Islet precursor cell (in vitro differentiated cells): ENCODE measurements around the gene PLXNA3.
A peak's percentile ranks its signal among the peaks of the same experiment; 100 is the strongest.
"Not testable (repeated sequence)": the region's sequence is repeated elsewhere in the genome, so short reads cannot be mapped to it uniquely, and the experiment has no call there.

ENCODE experiments used
- DNase-seq: peaks from one replicate; pipeline ENCODE4 v3.0.0-alpha.2; 2018

The PLXNA3 gene

DNA sequence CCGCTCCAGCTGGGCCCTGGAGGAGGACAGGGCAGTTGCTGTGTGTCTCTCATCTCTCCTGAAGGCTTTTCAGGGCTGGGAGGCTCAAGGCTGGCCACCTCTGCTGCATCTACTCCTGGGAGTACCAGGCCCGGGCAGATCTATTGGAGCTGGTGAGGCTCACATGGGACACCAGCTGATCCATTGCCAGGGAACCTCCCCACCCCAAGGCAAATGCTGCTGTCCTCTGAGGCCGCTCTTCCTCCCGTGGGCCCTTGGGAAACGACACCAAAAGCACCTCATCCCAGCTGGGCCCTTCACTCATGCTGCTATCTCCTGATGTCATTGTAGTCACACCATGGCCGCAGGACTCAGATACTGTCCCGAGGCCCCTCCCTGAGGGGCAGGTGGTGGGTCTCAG is 24.7 kb downstream of the PLXNA3 start:
- no peak for DNase-seq

DNA sequence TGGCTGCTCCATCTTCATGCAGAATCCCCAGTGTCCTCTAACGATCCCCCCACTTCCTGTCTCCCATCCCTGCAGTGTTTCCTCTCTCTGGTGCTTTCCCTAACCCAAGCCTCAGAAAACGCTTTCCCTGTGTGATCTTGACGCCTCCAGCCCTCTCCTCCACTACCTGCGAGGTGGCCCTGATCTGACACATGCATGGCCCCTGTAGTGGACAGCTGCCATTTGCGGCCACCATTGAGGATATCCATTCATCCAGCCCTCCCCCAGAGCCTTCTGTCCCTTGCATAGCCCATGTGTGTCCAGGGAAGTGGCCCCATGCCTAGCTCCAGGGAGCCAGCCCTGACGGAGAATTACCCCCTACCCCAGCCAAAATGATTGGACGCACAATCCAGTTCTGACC is 25.2 kb downstream of the PLXNA3 start:
- DNase-seq = no peak

DNA sequence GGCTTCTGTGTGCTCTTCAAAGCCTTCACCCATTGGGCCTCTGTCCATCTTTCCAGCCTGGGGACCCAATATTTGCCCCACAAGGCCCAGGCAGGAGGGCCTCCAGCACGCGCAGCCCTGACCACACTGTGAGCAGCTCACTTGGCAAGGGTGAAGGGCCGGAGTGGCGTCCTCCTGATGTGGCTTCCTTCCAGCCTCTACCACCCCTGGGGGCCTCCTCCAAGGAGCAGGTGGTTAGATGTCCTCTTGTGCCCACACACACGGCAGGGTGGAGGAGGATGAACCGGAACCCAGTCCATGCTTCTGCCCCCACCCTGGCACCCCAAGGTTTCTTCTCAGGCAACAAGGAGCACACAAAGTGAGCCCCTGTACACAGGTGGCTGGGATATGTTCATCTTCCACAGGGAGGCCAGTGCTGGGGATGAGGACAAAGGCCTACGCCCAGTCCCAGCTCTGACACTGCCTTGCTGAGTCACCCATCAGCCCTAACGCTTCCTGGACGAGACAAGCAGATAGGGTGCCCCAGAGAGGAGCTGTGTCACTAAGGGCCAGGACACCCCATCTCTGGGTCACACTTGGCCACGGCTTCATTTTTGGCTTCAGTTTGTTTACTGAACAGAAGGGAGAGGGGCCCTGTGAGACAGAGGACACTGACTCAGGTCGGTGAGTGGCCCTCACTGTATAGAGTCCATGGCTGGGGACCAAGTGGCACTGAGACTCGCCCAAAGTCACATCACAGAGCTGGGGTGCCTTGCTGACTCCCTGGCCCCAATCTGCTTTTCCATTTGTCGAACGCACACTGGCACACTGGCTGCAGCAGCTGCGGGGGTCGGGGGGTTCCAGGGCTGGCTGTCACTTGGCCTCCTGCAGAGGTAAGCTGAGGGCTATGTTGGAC is 26.4 kb downstream of the PLXNA3 start:
- no peak for DNase-seq

DNA sequence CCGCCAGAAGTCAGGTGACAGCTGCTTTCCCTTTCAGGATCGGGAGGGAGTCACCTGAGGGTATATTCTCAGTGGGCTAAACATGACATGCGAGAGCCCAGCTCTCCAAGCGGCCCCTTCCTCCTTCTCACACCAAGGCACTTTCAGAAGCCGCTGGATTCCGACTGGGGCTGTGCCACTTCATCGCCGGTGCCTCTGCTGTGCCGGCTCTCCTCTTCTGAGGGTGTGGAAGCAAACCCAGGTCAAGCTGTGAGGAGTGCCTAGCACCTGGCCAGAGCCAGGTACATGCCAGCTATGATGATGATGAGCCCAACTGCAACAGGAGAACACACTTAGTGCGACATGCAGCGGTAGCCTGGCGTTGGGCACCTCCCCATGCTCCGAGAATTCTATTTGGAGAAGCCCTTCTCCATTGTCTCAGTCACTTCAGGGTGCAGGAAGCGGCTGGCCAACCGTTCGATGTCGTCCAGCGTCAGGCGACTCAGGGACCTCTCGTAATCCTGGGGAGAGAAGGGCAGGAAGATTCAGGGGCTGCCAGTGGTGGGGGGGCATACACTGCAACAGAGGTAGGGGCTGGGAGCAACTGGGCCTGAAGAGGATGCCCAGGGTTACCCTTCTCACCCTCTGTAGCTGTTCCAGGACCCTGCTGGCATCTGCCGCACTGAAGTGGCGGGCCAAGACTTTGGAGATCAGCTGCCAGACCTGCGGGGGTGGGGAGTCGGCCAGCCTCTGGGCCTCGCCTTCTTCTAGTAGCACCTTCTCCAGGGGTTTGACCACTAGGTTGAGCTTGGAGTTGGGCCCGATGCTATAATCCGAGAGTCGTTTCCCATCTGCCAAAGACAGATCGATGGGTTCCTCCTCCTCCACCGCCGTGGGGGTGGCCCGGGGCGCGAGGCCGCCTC is 27.3 kb downstream of the PLXNA3 start:
- no peak for DNase-seq

DNA sequence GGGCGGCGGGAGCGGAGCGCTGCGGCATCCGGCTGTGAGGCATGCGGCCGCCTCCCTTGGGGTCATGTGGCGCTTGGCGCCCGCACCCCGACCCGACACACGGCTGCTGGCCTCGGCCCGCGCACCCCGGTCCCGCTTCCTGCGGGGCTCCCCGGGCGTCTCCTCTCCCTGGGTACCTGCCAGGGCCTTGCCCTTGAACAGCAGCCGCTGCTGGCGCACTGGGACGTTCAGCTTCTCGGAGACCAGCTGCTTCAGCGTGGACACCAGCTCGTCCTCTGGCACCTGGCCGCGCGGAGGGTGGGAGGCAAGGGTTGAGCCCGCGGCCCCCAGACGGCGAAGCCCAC is 27.9 kb downstream of the PLXNA3 start:
- DNase-seq = peak; percentile 57

DNA sequence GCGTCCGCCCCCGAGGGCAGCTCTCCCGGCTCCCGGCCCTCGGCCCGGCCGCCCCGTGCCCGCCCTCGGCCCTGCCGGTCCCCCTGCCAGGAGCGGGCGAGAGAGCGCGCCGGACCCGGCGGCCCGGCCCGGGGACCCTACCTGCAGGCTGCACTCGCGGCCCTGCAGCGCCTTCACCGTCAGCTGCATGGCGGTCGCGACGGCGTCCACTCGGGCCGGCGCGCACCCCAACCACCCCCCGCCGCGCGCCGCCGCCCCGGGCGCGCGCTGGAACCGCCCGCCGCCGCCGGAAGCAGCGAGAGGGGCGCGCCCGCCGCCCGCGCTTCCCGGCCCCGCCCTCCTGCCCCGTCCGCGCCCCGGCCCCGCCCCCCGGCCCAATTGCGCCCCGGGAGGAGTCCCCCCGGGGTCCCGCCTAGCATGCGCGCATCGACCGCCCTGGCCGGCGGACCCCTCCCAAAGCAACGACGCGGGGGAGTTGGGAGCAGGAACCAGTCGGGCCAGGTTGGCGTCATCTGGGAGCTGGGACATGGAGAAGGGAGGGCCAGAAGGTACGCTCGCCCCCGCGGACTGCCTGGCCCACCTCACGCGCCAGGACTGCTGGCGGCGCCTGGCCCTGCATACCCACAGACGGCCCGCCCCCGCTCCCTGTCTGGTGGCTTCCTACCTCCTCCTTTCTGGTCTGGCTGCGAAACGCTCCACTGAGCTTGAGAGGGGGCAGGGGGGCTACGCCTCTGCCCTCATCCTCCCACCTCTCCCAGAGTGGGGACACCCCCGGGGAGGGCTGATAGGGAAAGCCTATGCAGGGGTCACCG is 28.5 kb downstream of the PLXNA3 start, which contains the start of gene UBL4A:
UBL4A (minus strand) TSS at position 220 of the 812 bp plus-strand sequence; CDS start at position 189, 31 bp downstream.
- DNase-seq = peak; percentile 93

DNA sequence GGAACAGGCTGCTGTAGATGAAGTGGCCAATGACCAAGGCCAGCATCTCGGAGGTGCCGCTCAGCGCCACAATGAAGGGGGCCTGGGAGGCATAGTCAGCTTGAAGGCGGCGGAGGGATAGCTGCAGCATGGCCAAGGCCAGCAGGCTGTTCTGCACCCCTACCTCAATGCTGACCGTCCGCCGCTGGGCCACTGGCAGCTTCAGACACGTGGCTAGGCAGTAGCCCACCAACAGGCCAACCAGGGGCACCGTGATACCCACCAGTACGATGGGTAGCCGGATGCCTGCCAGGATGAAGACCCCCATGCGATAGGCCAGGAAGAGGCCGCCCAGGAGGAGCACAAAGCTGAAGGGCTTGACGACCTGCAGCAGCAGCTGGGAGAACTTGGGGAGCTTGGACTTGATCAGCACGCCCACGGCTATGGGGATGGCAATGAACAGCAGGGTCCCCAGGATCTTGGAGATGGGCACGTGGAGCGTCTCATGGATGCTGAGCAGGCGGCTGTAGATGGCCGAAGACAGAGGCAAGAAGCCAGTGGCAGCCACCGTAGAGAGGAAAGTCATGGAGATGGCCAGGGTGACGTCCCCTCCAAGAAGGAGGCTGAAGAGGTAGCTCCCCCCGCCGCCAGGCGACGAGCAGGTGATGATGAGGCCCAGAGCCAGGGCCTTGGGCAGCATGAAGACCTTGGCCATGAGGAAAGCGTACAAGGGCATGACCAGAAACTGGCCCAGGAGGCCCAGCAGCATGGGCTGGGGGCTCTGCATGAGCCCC is 29.6 kb downstream of the PLXNA3 start:
- peak; percentile 49 for DNase-seq

DNA sequence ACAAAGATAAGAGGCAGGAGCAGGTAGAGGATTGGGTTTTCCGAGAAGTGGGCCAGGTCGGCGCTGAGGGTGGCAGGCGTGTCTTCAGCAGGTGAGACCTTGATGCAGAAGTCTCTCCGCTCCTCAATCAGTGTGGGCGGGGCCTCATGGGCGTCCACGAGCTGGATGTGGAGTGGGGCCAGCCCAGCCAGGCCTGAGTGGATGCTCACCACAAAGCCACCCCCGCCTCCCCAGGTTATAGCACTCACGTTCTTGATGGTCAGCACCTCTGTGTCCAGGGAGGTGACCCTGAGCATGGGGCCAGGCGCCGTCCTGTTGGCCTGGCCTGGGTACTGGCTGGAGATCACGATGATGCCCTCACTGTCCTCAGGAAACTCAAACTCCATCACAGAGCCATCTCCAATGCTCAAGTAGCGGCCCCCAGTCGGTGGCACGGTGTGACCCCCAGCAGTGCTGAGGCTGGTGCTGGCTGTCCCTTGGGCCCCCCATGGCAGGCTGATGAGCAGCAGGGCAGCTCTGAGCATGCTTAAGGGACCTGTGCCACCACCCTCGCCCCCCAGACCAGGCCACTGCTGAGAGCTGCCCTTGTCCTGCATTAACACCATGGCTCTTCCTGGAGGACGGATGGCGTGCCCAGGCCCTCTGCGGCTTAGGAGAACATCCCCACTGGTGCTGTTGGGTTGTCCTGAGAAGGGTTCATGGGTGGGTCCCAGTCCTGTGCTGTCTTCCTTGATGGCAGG is 30.4 kb downstream of the PLXNA3 start:
- peak; percentile 35 for DNase-seq

DNA sequence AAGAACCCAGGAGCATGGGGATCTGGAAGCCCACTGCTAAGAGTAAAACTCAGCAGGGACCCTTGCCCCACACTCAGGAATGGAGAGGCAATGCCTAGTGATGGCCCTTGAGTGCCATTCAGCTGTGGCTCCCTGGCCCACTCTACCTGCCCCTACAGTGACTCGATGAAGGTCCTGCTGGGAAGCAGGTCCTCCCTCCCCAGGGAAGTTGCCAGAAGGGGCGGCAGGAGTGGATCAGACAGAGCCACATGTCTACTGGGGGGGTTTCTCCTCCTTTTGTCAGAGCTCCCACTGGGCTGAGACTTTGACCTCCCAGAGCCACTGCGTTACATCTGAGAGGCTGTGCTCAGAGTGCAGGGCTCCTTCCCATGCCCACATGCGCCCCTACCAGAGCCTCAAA is 31.1 kb downstream of the PLXNA3 start:
- peak; percentile 34 for DNase-seq

DNA sequence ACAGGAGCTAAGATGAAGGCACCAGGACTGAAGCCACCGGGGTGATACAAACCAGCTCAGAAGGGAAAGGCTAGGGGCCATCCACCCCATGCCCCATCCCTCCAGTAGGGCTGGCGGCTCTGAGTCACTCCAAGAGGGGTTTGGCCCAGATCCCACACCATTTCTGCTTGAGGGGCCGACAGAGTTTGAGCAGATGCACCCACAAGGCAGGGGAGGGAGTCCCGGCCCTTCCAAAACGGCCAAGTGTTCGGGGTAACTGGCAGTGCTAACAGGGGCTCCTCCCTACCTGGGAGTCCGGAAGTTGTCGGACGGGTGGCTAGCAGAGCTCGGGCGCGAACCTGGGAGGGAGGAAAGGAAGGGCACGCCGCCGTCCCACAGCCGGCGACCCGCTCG is 31.9 kb downstream of the PLXNA3 start:
- DNase-seq = peak; percentile 61

DNA sequence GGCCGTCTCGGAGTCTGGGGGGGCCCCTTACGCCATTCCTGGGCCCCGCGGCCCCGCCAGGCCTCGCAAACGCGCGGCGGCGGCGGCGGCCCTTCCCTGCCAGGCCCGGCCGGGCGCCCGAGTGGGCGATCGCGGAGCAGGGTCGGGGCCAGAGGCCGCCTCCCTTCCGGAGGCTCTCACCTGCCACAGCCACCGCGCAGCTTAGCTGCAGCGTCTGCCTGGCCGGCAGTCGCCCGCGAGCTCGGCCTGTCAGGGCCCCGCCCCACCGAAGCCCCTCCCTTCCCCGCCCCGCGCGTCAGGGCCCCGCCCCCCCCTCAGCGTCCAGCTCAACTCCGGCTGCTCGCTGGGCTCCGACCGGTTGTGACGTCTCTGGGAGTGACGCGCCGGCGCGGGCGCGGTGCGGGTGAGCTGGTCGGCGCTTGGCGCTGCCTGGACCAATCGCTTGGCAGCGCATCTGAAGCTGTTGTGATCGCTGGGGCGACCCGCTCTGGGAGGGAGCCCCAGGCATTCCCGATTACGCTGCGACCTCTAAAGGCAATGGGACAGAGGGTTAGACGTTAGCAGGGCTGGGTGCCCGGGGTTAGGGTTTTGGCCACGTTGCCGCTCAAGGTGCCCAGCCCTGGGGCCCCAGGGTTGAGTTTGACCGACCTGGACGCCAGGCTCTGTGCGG is 32.5 kb downstream of the PLXNA3 start, which contains the start of gene SLC10A3:
SLC10A3 (minus strand) TSS at position 216 of the 670 bp plus-strand sequence. CDS start 1,689 bp downstream, outside the sequence.
- peak; percentile 98 for DNase-seq

DNA sequence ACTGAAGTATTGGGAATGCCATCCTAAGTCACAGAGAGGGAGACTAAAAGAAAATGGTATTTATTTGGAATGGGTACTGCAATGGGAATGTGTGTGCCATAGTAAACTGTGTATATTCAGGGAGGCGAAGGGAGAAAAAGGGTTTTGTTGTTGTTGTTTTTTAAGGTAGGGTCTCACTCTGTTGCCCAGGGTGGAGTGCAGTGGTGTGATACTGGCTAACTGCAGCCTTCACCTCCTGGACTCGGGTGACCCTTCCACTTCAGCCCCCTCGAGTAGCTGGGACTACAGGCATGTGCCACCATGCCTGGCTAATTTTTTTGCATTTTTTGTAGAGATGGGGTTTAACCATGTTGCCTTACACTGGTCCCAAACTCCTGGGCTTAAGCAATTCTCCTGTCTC is 36.6 kb downstream of the PLXNA3 start:
- DNase-seq = no peak

DNA sequence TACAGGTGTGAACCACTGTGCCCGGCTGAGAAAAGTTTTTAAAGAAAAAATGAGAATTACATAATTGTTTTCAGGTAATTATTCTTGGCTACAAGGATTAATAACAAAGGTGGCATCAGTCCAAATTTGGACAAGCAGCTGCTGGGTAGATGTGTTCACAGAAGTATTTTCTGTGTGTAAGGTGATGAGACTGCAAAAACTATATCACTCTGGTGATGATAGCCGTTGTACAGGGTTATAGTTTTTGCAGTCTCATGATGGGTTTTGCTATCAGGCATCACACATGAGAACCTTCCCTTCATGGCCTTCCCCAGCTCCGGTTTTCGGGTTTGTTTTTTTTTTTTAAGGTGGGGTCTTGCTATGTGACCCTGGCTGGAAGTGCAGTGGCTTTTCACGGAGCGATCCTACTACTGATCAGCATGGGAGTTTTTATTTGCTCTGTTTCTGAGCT is 37.4 kb downstream of the PLXNA3 start:
- no peak for DNase-seq

DNA sequence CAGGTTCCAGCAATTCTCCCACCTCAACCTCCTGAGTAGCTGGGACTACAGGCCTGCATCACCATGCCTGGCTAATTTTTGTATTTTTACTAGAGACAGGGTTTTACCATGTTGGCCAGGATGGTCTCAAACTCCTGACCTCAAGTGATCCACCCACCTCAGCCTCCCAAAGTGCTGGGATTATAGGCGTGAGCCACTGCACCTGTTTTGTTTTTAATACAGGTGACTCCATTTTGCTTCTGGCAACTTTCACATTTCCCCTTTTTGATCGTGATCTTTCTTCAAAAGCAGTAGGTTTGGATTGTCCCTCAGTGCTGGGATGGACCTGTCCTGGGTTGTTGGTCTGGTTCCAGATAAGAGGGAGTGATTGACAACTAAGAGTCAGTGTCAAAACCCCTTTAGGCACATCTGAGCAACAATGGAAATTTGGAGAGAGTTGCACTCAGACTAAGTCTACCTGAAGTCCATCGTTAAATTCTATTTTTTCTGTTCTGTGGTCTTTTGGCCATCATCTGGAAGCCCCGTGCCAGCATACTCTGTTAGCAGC is 38.6 kb downstream of the PLXNA3 start:
- DNase-seq = not testable (repeated sequence)

DNA sequence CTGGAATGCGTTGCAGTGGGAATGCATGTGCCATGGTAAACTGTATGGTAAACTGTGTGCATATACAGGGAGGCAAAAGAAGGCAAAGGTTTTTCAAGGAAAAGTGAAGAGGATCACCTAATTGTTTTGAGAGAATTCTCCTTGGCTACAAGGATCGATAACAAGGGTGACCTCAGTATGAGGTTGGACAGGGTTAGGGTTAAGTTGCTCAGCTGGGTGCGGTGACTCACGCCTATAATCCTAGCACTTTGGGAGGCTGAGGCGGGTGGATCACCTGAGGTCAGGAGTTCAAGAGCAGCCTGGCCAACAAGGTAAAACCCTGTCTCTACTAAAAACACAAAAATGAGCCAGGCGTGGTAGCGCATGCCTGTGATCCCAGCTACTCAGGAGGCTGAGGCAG is 43.3 kb downstream of the PLXNA3 start:
- DNase-seq = not testable (repeated sequence)

DNA sequence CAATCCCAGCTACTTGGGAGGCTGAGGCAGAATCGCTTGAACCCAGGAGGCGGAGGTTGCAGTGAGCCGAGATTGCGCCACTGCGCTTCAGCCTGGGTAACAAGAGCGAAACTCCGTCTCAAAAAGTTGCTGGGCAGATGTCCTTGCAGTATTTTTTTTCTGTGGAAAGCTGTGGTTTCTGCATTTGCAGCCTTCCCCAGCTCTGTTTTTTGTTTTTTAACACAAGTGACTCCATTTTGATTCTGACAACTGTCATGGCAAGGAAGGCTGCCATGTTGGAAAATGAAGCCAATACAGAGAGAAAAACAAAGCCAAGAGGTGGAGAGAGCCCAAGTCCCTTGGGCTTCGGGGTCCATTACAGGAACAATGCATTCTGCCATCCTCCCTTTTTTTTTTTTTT is 44.0 kb downstream of the PLXNA3 start:
- DNase-seq = no peak

DNA sequence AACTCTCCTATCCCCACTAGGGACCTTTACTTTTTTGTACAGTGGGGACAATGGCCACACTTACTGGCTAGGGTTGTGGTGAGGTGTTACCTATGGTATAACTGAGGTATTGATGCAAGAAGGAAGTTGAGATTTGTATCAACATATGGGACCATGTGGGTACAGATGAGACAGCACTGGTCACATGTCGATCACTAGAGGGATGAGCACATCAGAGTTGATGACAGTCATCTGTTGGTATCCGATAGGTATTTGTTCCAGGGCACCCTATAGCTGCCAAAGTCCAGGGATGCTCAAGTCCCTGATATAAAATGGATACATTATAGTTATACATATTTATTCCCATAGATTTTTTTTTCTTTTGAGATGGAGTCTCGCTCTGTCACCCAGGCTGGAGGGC is 44.9 kb downstream of the PLXNA3 start:
- no peak for DNase-seq

DNA sequence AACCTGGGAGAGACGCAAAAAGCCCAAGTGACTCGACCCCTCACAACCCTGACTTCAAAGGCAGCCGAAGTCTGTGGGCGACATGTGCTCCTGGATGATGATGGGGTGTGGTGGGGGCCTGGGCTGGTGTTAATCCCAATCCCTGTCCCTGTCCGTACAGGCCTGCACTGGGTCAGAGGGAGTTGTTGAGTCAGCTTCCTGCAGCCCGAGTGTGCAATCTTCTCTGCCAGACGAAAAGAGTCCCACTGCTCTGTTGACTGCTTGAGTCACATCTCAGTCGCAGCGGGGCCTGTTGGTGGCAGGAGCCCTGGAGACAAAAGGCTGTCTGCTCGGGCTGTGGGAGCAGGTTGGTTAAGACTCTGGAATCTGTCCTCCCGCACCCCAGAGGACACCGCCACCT is 47.7 kb downstream of the PLXNA3 start:
- peak; percentile 89 for DNase-seq

DNA sequence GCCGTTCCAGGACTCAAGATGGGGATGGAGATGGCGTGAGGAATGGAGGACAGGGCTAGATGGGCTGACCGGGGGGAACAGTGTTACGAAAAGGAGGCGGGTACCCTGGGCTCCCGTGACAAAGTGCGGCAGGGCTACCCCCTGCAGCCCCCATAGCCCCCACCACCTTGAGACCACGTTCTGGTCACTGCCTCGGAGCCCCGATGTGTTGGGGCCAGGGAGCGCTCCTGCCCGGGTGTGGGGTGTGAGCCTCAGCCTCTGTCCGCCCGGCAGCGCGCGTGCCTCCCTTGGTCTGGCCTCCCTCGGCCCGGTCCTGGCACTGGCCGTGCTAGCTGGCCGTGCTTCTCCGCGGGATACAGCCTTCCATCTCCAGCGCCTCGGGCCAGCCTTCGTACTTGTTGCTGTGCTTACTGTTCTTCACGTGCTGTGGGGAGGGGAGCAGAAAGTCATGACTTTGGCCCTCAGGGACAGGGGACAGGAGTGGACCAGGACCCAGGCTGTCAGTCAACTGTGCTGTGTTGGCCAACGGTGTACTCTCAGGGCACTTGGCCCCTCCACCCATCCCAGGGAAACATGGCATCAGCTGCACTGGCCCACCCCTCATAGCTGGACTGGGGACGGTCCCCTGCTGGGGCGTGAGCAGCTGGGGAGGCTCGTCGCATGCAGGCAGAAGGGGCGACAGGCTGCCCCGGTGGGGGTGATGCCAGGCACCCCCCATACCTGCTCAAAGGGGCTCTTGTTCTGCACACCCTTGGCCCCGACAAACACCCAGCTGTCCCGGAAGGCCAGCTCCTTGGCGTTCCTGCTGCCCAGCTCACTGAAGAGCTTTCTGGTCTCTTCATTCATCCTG is 48.6 kb downstream of the PLXNA3 start:
- DNase-seq = no peak
